GM19463 (cell line): ENCODE data around the gene F10.

Experiments used
- ATAC-seq: cut with Tn5 transposase; IDR thresholded peaks from one replicate; pipeline ENCODE4 v1.9.1; 2021; ENCODE audit warnings: mild to moderate bottlenecking, moderate library complexity; ENCODE audit not compliant: unreplicated experiment

F10 gene

DNA sequence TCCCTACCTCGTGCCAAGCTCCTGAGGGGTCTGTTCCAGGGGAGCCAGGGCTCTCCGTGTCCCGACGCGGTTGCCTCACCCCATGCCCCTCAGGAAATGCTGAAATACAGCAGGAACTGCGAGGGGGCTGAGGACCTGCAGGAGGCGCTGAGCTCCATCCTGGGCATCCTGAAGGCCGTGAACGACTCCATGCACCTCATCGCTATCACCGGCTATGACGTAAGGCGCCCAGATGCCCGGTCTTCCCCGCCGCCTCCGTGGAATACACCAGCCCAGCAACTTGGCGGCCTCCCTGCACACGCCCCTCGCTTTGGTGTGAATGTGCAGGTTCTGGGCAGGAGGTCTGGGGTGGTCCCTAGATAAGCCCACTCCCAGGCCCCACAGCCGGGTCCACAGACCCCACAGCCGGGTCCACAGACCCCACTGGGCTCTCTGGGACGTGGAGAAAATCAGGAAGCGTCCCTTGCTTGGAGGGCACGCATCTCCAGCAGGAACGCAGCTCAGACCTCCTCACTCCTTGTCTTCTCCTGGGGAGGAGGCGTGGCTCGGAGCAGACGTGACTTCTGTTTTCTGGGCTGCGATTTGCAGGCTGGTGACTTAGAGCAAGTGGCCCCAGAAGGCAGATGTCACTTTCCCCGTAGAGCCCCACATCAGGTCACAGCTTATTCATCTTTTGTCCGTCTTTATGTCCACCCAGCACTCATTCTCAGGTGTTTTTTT lies 36.4 kb upstream of the F10 start:
- ATAC-seq: no peak

DNA sequence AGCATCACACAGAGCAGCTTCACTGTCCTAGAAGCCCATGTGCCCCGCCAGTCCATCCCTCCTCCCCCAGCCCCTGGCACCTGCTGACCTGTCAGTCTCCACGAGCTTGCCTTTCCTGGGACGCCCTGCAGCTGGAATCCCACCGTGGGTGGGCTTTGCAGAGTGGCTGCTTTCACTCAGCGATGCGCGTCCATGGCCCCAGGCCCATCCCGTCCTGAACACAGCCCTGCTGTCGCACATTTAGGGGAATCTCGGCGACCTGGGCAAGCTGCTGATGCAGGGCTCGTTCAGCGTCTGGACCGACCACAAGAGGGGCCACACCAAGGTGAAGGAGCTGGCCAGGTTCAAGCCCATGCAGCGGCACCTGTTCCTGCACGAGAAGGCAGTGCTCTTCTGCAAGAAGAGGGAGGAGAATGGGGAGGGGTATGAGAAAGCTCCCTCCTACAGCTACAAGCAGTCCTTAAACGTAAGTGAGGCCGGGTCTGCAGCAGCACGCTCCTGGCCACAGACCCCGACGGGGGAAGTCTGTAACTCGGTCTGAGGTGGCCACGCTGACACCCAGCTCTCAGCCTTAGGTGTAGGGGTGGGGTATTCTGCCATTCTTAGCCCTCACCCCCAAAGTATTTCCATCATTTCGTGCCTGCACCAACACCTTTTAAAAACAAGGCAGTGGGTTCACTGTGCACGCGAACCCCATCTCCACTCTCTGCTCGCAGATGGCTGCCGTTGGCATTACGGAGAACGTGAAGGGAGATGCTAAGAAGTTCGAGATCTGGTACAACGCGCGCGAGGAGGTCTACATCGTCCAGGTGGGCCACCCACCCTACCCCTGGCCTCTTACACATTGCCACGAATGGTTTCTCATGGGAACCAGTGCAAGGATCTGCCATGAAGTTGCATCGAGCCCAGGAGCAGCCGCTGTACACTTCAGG lies 35.3 kb upstream of the F10 start:
- no peak for ATAC-seq

DNA sequence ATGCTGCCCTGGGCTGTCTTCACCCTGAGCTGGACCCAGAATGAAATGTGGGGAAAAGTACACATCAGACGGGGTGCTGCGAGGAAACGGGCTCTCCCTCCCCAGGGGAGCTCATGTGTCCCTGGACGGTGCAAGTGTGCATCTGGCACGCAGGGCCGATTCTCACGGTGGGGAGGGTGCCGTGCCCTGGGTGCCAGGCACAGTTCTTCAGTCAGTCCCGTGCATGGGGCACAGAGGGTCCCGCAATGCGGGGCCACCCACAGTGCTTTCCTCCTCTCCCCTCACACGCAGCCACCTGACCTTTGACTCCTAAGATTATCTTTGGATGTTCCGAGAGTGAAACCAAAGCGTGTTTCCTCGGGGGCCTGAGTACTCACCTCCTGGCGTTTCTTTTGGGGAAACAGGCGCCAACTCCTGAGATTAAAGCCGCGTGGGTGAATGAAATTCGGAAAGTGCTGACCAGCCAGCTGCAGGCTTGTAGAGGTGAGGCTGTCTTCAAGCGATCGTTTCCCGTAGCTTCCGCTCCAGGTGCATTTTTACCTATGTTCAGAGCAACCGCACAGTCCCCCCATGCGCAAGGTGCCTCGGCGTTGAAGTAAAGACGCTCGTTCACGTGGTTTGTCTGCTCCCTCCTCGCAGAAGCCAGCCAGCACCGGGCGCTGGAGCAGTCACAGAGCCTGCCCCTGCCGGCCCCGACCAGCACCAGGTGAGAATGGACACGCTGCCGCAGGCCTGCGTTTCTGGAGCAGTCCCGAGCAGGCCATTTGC lies 34.5 kb upstream of the F10 start:
- no peak for ATAC-seq

DNA sequence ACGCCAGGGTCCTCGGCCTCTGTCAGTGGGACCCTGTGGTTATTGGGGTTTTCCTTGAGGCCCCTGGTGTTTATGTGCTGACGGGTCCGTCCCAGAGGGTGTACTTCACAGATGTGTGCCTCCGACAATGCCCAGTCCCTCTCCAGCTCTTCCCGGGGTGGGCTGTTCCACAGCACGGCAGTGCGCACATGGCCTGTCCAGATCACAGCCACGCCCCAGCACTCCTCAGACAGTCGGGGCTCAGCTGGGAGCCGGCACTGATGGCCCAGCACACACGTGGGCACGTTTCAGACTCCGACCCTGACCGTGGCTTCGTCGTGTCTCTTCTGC lies 33.9 kb upstream of the F10 start:
- ATAC-seq: no peak

DNA sequence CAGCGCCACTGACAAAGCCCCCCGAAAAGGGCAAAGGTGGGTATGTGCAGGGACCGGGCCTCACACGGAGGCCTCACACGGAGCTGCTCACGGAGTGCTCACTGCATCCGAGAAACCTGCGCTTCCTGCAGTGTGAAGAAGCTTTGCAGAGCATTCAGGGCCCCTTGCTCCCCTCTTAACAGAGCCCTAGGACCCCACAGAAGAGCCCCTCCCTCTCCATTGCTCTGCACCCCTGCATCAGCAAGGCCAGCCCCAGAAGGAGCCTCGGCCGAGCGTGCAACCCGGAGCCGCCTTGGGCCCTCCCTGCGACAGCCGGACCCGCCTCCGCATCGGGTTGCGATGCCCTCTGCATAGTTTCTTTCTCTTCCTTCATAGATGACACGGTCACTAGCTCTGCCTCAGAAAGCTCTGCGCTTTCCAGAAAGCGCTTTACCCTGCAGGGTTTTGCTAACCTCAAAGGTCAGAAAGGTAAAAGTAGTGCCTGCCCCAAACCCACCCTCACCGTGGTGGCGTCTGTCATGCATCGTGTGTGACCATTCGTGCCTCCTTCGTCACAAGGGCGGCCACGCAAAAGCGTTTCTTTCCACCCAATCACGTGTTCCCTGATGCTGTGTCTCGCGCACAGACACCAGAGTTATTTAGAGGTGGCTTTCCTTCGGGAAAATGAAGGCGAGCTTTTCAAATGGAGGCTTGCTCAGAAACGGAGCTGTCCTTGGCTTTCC lies 32.7 kb upstream of the F10 start:
- no peak for ATAC-seq

GRCh38 chr13:113090415-113090770 lies 32.2 kb upstream of the F10 start:
- ATAC-seq: no peak

DNA sequence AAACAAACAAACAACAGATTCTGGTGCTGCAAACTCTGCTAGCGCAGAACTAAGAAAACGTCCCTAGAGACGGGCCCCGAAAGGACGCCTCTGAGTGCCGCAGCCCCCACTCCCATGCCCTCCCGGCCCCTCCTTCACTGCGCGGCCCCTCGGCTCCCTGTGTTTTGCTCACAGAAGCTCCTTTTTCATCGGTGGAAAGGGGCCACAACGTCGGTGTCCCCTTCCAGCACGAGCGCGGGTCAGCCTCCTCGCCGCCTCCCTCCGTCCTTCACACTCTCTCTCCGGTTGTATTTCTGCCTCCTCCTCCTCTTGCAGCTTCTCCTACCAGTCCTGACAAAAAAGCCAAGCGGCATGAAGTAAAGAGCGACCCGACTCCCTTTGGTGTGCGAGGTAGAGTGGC lies 31.8 kb upstream of the F10 start:
- no peak for ATAC-seq

DNA sequence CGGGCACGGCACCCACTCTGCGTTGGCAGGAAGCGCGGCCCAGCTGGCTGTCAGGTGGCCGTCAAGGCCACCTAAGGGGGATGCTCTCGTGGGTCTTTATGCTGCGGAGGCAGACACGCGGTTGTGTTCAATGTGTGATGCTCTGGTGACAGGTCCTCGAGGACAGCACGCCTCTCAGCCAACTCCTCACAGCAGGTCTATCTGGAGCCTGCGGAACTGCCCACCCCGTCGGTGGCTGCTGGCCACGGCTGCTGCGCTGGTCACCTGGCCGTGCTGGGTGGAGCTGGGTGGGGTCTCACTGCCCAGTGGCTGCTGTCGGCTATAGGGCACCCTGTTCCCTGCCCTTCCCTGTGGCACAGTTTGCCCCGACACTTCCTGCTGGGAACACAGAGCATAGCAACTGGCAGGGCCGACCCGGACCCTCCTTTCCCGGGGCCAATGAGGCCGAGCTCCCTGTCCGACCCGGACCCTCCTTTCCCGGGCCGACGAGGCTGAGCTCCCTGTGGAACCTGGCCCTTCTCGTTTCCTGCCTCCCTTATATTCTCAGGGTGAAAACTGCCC lies 31.3 kb upstream of the F10 start:
- no peak for ATAC-seq

DNA sequence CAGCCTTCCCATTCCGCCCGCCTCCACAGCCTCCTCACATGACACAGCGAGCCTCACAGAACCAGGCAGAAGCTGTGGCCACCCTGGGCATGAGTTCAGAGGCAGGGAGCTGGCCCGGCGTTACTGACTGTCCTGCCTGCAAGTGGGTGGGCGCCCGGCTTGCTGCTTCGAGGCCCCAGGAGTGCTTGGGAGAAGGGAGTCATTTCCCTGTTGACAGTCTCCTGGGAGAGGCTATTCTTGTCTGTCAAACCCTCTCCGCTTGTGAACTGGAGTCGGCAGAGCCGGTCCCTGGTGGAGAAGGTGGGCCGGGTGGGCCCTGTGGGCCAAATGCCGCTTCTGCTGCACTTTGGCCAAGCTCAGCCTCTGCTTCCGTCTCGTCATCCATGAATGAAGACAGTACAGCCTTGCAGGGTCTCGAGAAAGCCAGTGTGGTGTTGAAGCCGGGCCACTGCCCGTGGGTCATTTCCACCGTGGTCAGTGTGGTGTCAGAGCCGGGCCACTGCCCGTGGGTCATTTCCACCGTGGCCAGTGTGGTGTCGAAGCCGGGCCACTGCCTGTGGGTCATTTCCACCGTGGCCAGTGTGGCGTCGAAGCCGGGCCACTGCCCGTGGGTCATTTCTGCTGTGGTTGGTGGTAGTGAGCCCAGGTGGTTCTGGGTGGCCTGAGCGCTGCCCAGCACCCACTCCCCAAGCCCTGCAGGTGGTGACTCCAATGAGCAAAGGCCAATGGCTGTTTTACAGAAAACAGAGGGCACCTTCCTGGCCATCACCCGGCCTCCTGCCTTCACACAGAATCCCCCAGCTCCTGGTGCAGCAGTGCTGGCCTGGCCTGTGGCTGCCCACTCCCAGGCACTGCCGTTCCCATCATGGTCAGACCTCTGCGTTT lies 30.5 kb upstream of the F10 start:
- ATAC-seq: no peak

DNA sequence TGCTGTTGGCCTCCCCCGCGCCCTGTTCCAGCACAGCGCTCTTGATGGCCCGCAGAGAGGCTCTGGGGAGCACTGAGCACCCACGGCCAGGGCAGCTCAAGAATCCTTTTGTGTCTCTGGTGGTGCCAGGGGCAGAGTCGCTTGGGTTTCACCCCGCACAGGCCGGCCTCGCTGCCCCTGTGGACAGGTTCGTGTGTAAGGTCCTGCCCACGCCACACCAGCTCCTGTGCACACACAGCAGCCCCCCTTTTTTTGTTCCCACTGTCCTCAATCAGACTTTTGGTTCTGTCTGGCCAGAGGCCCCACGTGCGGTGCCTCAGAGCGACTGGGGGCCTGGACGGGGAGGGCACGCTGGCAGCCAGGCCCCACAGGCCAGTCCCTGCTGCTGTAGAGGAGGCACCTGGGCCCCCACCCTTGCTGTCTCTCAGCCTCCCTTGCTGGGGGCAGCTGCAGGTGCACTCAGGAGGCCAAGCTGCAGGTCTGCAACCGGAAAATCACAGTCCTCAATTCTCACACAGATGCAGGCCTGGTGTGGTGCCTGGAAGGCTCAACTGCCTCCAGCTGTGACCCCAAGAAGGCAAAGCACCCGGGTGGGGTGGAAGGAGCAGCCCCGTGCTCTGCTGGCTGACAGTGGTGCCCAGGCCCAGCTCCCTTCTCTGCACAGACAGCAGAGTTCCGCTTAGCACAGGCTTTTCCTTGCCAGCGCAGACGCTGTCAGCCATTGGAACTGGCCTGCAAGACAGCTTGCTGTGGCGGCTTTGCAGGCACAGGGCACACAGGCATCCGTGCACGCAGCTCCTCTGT lies 29.6 kb upstream of the F10 start:
- no peak for ATAC-seq

DNA sequence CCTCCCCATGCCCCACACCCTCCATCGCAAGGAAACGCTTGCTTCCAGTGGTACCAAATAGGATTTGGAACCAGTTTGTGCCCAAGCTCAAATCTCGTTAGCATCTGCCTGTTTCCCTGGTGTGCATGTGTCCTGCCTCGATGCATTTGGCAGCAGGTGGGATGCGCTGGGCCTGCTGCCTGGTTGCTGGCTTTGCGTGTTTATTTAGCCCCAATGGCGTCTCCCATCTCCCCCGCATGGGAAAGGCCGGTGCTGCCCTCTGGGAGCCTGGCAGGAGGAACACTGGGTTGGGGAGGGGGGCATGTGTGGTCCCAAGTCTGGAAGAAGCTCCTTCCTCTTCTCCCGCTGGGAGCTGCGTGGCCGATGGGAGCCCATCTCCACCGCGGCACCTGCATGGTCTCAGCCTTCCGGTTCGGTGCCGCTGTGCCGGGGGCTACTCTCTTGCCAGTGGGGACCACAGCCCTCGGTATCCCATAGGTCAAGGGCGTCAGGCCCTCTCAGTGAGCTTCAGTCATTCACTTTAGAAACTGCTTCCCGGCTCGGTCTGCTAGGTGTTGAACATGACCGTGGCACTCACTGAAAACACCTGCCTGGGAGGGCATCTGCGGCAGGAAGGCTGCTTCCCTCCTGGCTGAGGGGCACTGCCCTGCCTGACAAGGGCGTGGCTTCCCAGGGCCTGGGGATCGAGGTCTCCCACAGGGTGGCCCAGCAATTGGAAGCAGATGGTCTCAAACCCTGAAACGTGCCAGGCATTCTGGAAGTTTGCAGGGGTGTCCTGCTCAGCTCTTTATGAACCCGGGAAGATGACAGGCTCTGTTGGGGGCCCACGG lies 28.8 kb upstream of the F10 start:
- no peak for ATAC-seq

DNA sequence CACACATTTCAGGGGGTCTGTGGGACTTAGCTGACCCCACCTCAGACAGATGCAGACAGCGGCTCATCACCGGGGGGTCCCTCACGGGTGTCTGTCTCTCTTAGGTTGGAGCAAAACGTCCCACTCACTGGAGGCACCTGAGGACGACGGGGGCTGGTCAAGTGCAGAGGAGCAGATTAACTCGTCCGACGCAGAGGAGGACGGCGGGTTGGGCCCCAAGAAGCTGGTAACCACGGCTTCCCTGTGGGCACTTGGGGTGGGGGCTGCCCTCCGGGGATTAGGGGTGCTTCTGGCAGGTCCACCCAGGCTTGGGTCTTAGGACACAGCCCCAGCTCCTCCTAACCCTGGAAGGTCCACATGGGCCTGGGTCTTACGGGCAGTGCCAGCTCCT lies 28.2 kb upstream of the F10 start:
- ATAC-seq: no peak

GRCh38 chr13:113095146-113096051 lies 27.2 kb upstream of the F10 start:
- ATAC-seq: no peak

DNA sequence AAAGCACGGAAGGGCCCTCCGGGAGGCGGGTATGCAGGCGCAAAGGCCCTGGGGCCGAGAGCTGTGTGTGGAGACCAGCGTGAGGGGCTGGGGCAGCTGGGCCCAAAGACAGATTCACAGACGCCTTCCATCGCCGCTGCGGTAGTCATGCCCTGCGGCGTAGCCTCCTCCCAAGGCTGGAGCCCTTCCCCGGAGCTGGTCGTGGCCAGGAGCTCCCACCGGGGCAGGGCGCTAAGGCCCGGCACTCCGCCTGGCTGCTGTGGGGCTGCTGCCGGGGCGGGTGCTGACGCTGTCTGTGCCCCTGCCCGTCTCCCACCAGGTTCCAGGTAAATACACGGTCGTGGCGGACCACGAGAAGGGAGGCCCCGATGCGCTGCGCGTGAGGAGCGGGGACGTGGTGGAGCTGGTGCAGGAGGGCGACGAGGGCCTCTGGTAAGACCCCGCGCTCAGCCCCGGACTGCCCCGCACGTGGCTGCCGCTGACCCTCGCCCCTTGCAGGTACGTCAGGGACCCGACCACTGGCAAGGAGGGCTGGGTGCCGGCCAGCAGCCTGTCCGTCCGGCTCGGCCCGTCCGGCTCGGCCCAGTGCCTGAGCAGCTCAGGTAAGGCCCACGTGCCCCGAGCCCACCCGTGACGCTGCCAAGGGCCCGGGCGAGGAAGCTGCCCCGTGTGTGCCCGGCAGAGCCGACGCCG lies 26.4 kb upstream of the F10 start:
- ATAC-seq: no peak

DNA sequence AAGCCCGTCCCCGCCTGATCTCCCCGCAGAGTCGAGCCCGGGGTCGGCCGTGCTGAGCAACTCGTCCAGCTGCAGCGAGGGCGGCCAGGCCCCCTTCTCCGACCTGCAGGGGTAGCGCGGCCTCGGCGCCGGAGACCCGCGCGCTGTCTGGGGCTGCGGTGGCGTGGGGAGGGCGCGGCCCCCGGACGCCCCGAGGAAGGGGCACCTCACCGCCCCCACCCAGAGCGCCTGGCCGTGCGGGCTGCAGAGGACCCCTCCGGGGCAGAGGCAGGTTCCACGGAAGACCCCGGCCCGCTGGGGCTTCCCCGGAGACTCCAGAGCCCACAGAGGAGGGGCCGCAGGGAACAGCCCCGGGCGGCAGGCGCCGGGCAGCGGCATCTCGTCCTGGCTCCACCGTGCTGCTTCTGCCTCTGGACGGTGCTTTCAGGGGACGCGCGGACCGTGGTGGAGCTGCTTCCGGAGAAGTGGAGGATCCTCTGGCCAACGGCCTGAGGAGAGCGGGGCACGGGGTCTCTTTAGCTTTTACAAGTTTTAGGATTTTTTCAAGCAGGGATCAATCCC lies 25.8 kb upstream of the F10 start:
- ATAC-seq: no peak

GRCh38 chr13:113097651-113098050 lies 24.9 kb upstream of the F10 start:
- ATAC-seq: no peak
